GM18508 (cell line): ENCODE data around the gene PYDC2.

Source experiments
- ATAC-seq: cut with Tn5 transposase; IDR thresholded peaks from one replicate; pipeline ENCODE4 v1.9.1; 2021; ENCODE audit warnings: moderate number of reproducible peaks; ENCODE audit not compliant: insufficient read depth, unreplicated experiment

PYDC2 gene

GRCh38 chr3:191461113-191461595, at the start of gene PYDC2:
Gene PYDC2 (plus strand): TSS chr3:191461163. CDS start chr3:191461163, 0 bp downstream.
- ATAC-seq, result no peak

GRCh38 chr3:191412759-191413158, 48.2 kb upstream of the PYDC2 start:
- ATAC-seq, result no peak

GRCh38 chr3:191414286-191414685, 46.7 kb upstream of the PYDC2 start:
- no peak for ATAC-seq

- ATAC-seq, result no peak
These were observed 46.2 kb upstream of the PYDC2 start for GRCh38 chr3:191414732-191415131.

GRCh38 chr3:191415566-191415965, 45.4 kb upstream of the PYDC2 start:
- no peak for ATAC-seq

- ATAC-seq, result no peak
These were observed 43.6 kb upstream of the PYDC2 start for GRCh38 chr3:191417457-191417729.

- ATAC-seq, result no peak
These were observed 40.2 kb upstream of the PYDC2 start for GRCh38 chr3:191420771-191421170.

GRCh38 chr3:191424881-191425280, 36.1 kb upstream of the PYDC2 start:
- no peak for ATAC-seq

- ATAC-seq, result no peak
These were observed 35.6 kb upstream of the PYDC2 start for GRCh38 chr3:191425322-191425734.

- no peak for ATAC-seq
These were observed 34.7 kb upstream of the PYDC2 start for GRCh38 chr3:191426311-191426710.

GRCh38 chr3:191428177-191428576, 32.8 kb upstream of the PYDC2 start:
- ATAC-seq, result no peak

- no peak for ATAC-seq
These were observed 30.9 kb upstream of the PYDC2 start for GRCh38 chr3:191430103-191430502.

GRCh38 chr3:191431160-191431822, 29.7 kb upstream of the PYDC2 start:
- ATAC-seq, result no peak

- no peak for ATAC-seq
These were observed 28.8 kb upstream of the PYDC2 start for GRCh38 chr3:191432162-191432561.

GRCh38 chr3:191434024-191434423, 26.9 kb upstream of the PYDC2 start:
- ATAC-seq, result no peak

- ATAC-seq, result no peak
These were observed 25.0 kb upstream of the PYDC2 start for GRCh38 chr3:191435981-191436380.

GRCh38 chr3:191438150-191438814, 22.7 kb upstream of the PYDC2 start:
- no peak for ATAC-seq

- ATAC-seq, result no peak
These were observed 20.4 kb upstream of the PYDC2 start for GRCh38 chr3:191440532-191440931.

GRCh38 chr3:191441687-191442086, 19.3 kb upstream of the PYDC2 start:
- no peak for ATAC-seq

GRCh38 chr3:191444569-191444968, 16.4 kb upstream of the PYDC2 start:
- ATAC-seq, result no peak

- ATAC-seq, result no peak
These were observed 11.7 kb upstream of the PYDC2 start for GRCh38 chr3:191449256-191449655.
